Stimulated activated CD8-positive, alpha-beta memory T cell treated with anti-CD3 and anti-CD28 coated beads, Interleukin-15, amount 100 ng/mL, for 48 hours (primary cell): Measurements from ENCODE around the gene PHYH.
"Not testable (repeated sequence)": the region's sequence is repeated elsewhere in the genome, so short reads cannot be mapped to it uniquely, and the experiment has no call there.

Experiments
- DNase-seq, 2 donors: peaks; one replicate each; pipeline ENCODE4 v3.0.0-alpha.2; 2020; ENCODE audit warnings: low read depth in 2 of 2

Gene PHYH

GRCh38 chr10:13321576-13321975, 21.7 kb upstream of the PHYH start:
- DNase-seq, result no peak

- DNase-seq, result no peak
Measured at GRCh38 chr10:13319166-13319565, 19.3 kb upstream of the PHYH start.

- no peak for DNase-seq
Measured at GRCh38 chr10:13317474-13317873, 17.6 kb upstream of the PHYH start.

- no peak for DNase-seq
Measured at GRCh38 chr10:13316635-13317311, 16.9 kb upstream of the PHYH start.

- no peak for DNase-seq
Measured at GRCh38 chr10:13315361-13315760, 15.5 kb upstream of the PHYH start.

GRCh38 chr10:13311177-13311575, 11.3 kb upstream of the PHYH start:
- no peak for DNase-seq

GRCh38 chr10:13310518-13311176, 10.8 kb upstream of the PHYH start:
- DNase-seq, result no peak

GRCh38 chr10:13309792-13310191, 9.9 kb upstream of the PHYH start:
- DNase-seq, result no peak

GRCh38 chr10:13308096-13308495, 8.2 kb upstream of the PHYH start:
- no peak for DNase-seq

- no peak for DNase-seq
Measured at GRCh38 chr10:13306103-13306502, 6.2 kb upstream of the PHYH start.

GRCh38 chr10:13302821-13303555, 3.1 kb upstream of the PHYH start:
- DNase-seq, result no peak

- DNase-seq, result no peak
Measured at GRCh38 chr10:13298748-13299436, 972 bp downstream of the PHYH start.

- DNase-seq, result no peak
Measured at GRCh38 chr10:13296476-13296875, 3.4 kb downstream of the PHYH start.

- no peak for DNase-seq
Measured at GRCh38 chr10:13294784-13295183, 5.1 kb downstream of the PHYH start.

GRCh38 chr10:13291821-13292773, 7.8 kb downstream of the PHYH start:
- no peak for DNase-seq

GRCh38 chr10:13291061-13291460, 8.8 kb downstream of the PHYH start:
- DNase-seq, result no peak

- no peak for DNase-seq
Measured at GRCh38 chr10:13284050-13284449, 15.8 kb downstream of the PHYH start.

GRCh38 chr10:13282348-13282747, 17.5 kb downstream of the PHYH start:
- DNase-seq, result not testable (repeated sequence)

GRCh38 chr10:13276749-13277365, 23.0 kb downstream of the PHYH start:
- DNase-seq, result no peak

GRCh38 chr10:13276146-13276545, 23.7 kb downstream of the PHYH start:
- DNase-seq, result not testable (repeated sequence)

GRCh38 chr10:13272164-13272571, 27.7 kb downstream of the PHYH start:
- DNase-seq, result no peak
